Measurements from ENCODE around the gene FYB1.
"Not testable (repeated sequence)": the region's sequence is repeated elsewhere in the genome, so short reads cannot be mapped to it uniquely, and the experiment has no call there.

Gene FYB1

DNA sequence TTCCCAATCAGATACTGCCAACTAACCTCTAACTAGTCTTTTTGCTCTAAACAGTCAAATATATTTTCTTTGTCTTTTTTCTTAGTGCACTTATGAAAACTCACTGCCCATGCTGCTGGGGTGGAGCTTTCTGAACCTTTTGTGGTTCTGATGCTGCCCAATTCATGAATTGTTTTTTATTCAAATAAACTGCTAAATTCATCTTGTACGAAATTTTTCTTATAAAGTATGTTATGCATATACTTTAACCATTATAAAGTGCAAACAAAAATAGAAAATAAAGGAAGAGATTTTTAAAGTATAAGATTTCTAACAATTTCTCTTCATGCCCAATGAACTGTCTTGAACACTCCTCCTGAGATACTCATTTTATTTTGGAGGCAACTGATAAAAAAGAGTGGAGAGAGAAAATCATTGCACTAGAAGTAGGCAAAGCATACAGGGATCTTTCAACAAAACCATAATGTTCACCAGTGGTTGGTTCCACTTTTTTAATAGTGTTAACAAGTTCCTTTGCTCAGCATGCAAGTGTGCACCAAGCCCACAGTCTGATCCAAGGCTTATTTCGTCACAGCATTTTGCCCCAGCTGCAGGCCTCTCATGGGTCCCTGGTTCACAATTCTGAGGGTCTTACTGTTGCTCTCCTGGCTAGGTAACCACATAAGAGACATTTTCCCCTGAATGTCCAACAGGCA lies 6.2 kb upstream of the FYB1 start:
- DNase-seq = no peak

- no peak for DNase-seq
These were observed 4.9 kb upstream of the FYB1 start for GRCh38 chr5:39224196-39224761.

GRCh38 chr5:39223565-39224156 lies 4.3 kb upstream of the FYB1 start:
- no peak for DNase-seq

DNA sequence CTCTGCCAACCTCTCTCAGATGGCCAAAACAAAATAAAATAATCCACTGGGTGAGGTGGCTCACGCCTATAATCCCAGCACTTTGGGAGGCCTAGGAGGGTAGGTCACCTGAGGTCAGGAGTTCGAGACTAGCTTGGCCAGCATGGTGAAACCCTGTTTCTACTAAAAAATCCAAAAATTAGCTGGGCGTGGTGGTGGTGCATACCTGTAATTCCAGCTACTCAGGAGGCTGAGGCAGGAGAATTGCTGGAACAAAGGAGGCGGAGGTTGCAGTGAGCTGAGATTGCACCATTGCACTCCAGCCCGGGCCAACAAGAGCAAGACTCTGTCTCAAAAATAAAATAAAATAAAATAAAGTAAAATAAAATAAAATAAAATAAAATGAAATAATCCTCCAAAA lies 2.3 kb upstream of the FYB1 start:
- DNase-seq = not testable (repeated sequence)

DNA sequence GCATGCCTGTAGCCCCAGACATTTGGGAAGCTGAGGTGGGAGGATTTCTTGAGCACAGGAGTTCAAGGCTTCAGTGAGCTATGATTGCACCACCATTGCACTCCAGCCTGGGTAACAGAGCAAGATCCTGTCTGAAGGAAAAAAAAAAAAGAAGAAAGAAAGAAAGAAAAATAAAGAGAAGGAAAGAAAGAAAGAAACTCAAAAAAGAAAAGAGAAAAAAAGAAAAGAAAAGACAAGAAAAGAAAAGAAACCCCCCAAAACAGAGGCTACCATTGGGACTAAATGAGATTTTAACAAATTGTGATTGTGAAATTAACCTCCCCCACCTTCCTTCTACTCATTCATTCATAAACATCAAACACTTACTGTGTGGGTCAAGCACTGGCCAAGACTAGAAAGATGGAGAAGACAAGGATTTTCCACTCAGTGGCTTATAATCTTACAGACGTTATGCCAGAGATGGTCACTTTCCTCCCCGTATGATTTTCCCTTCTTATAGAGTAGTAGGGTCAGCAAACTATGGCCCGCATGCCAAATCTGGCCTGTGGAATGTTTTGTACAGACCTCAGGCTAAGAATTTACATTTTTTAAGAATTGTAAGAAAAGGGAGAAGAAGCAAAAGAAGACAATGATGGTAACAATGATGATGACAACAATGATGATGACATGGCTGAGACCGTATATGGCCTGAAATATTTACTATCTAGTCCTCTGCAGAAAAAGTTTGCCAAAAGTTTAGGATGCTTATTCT lies 1.1 kb upstream of the FYB1 start:
- no peak for DNase-seq

GRCh38 chr5:39218482-39219402 lies 621 bp downstream of the FYB1 start:
- no peak for DNase-seq

DNA sequence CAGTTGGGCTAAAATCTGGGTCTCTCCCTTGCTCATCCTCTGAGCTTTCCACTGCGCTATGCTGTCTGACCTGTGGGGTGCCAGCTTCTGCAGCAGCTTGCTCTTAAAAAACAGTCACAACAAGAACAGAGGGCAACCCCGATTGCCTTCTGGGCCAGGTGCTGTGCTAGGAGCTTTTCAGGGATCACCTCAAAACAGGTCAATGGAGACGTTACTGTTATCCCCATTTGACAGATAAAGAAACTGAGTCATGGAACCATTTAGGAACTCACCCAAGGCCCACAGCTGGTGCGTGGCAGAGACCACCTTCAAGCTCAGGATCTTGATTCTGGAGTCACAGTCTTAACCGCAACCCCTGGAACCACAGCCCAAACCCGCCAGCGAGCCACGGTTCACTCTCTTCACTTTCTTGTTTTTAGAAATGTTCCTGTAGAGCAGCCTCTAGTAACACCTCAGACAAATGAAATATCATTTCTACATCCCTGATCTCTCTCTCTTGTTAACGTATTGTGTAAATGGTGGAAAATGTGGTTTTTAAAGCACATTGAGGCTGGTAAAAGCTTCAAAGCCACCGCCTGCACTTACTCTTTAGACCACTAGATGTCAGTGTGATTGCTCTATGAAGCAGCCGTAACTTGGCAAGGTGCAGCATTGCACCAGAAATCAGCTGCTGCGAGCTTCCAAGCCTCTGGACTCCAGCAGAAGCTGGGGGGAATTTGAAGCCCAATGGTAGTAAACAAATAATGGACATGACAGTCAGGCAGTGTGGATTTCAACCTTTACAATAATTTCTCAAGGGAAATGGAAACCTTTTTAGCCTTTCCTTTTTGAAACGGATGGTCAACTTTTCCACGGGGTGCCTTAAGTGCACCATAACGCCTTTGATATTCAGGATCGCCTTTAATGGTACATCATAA lies 1.7 kb downstream of the FYB1 start:
- DNase-seq = peak; percentile 75

- no peak for DNase-seq
These were observed 2.7 kb downstream of the FYB1 start for GRCh38 chr5:39216631-39217030.

GRCh38 chr5:39215857-39216256 lies 3.5 kb downstream of the FYB1 start:
- no peak for DNase-seq

DNA sequence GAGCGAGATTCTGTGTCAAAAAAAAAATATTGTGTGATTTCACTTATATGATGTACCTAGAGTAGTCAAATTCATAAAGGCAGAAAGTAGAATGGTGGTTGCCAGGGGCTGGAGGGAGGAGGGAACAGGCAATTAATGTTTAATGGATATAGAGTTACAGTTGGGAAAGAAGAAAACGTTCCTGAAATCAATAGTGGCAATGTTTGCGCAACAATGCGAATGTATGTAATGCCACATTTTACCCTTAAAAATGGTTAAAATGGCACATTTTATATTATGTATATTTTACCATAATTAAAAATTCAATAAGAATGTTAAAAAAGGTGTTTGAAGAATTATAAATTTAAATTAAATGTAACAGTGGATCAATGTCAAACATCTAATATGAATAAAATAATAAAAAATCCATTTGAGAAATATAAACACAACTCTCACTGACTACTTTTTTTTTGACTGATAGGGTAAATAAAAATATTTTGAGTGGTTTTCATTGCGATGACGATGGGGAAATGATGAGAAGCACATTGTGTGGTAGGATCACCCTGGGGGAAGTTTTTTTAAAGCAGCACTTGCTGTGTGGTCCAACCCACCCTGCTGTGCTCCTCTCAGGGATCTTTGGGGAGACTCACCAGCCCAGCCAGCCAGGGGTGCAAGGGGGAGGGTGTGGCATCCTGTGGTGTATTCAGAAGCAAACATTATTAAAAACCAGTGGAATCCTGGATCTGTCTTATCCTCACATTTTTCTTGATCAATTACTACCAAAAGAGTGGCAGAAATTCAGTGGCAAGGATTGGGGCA lies 4.3 kb downstream of the FYB1 start:
- no peak for DNase-seq

DNA sequence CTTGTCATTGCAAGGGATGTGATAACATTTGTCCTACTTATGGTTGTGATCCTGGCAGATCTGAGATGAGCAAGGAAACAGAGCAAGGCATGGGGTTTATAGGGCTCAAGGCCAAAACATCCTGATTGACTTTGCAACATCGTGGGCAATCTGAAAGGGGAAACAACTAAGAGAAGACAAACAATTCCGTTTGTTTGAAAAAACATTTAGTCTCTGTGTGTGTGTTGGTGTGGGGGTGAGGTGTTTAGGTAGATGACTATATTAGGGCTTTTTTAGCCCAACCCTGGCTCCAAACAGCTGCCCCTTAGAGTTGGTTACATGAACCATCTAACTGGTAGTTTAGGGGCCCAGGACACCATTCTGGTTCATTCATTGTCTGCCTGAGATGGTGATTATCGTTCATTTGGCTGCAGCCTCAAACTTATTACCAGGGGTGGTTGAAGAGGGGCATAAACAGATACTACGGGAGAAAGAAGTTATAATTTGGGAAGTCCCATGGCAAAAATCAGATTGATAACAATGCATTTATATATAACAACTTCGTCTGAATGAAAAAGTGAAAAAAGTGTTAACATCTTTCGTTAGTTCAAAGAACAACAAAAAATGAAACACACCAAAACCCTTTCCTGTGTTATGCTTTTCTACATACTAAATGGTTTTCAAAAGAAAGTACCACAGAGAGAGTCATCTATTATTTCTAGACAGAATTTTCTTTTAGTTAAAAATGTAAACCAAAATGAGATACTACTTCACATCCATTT lies 5.7 kb downstream of the FYB1 start:
- DNase-seq = no peak

GRCh38 chr5:39211773-39212172 lies 7.6 kb downstream of the FYB1 start:
- no peak for DNase-seq

DNA sequence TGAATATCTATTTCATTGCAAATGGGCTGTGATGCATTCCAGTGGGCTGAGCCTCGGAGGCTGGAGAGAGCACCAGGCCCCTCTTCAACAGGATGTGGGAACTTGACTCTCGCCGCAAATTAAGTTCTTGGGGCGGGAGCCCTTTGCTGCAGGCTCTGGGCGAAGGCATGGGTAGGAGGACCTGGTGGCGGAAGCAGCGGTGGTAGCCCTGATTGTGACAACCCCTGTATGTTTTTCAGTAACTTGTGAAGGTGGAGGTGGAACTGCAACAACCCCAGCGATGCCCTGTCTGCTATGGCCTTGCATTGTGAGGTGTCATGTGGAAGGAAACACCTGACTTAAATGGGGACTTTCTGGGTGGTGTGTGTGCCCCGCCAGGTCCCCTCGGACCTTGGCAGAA lies 9.4 kb downstream of the FYB1 start:
- peak; percentile 56 for DNase-seq

- DNase-seq = no peak
These were observed 10.9 kb downstream of the FYB1 start for GRCh38 chr5:39208471-39208870.

- DNase-seq = no peak
These were observed 11.9 kb downstream of the FYB1 start for GRCh38 chr5:39207345-39208045.

DNA sequence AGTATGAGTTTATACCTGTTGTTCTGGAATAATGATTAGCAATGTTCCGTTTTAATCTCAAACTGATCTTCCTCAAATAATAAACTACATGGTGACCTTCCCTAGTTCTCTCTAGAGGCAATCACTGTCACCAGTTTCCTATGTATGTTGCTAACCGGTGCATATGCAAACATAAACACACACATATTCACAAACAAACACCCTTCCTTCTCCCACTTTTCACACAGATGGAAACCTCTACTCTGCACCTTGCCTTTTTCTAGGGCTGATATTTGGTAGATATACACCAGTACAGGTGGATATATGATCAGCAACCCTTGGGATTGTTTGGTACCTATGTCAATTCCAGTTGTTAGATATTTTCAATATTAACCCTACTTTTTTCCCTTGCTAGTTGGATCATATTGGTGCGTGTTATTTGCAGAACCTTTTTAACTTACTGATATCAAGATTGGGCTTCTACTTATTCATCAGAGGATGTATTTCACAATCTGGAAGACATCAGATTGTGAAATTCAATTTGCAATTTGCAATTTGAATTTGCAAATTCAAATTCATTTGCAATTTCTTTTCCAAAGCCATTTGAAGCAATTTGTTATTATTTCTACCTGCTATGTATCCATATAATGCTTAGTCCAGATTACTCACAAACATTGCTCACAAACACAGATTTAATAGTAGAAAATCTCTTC lies 12.6 kb downstream of the FYB1 start:
- DNase-seq = no peak

GRCh38 chr5:39205550-39205949 lies 13.8 kb downstream of the FYB1 start:
- no peak for DNase-seq

DNA sequence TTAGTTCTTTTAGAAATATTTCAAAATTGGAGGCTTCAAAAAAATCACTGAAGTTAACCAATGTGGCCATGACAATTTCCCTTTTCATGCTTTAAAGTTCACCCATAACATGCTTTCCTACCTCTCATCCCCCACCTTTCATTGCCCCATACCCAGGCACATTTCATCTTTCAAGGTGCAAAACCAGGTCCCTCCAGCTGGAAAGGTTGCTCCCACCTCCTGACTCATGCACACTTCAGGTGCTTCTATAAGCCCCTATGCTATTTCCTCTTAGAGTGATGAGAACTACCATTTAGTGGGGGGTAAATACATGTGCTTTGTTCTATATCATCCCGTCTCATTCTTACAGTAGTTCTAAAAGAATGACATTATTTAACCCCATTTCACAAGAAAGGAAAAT lies 15.4 kb downstream of the FYB1 start:
- DNase-seq = no peak

Data from activated naive CD4-positive, alpha-beta T cell treated with anti-CD3 and anti-CD28 coated beads, Interleukin-2, amount 50 U/mL, for 16 hours (primary cell).